C4-2B (cell line): ENCODE measurements around the gene CCDC33.

Source experiments
- H3K27ac ChIP-seq: fragments of 450-650 bp; 2 replicates; pipeline ENCODE4 v1.5.1; 2017
- CTCF ChIP-seq: fragments of 450-650 bp; conservative IDR thresholded peaks from 2 replicates; pipeline ENCODE4 v1.5.1; 2017; ENCODE audit warnings: mild to moderate bottlenecking
- ZFX ChIP-seq: fragments of 450-650 bp; IDR thresholded peaks from 2 replicates; pipeline ENCODE4 v1.6.1; 2017

The CCDC33 gene

GRCh38 chr15:74382004-74382816 lies 146.1 kb downstream of the CCDC33 start:
- H3K27ac ChIP-seq = no peak overlapping the region
- no peak for TF ChIP-seq ZFX
- peak; percentile 97 for TF ChIP-seq CTCF

- TF ChIP-seq ZFX (no peak), CTCF (no peak)
- no peak overlapping the region for H3K27ac ChIP-seq
These were observed 147.2 kb downstream of the CCDC33 start for GRCh38 chr15:74383286-74383685.

- no peak overlapping the region for H3K27ac ChIP-seq
These were observed 147.8 kb downstream of the CCDC33 start for GRCh38 chr15:74383695-74384565.

GRCh38 chr15:74384566-74384880 lies 148.4 kb downstream of the CCDC33 start:
- no peak overlapping the region for H3K27ac ChIP-seq
- TF ChIP-seq CTCF = no peak
- TF ChIP-seq ZFX = no peak

More at GRCh38 chr15:74383695-74384565, 147.8 kb downstream of the CCDC33 start:
- no peak for TF ChIP-seq ZFX
- TF ChIP-seq CTCF = no peak

GRCh38 chr15:74384881-74385643 lies 148.9 kb downstream of the CCDC33 start:
- H3K27ac ChIP-seq = no peak overlapping the region

GRCh38 chr15:74385733-74386132 lies 149.6 kb downstream of the CCDC33 start:
- no peak for TF ChIP-seq CTCF
- no peak for TF ChIP-seq ZFX
- H3K27ac ChIP-seq = no peak overlapping the region

More at GRCh38 chr15:74384881-74385643, 148.9 kb downstream of the CCDC33 start:
- TF ChIP-seq ZFX (no peak), CTCF (no peak)
